ENCODE results near the gene LGALS16.

DNA sequence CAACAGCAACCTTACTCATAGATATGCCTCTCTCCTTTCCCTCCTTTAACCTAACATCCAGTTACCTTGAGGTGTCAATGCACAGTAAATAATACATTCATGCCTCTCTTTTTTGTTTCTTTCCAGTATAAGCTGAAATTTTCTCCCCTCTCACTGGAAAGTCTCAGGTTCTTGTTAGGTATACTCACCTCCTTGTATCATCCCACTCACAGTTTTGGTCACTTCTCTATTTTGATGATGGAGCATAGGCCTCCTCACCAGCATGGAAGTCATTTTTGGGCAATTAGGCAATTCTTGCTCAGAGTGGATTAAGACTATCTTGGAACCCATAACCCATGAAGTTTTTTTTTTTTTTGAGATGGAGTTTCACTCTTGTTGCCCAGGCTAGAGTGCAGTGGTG lies 42.8 kb downstream of the LGALS16 start:
- TF ChIP-seq POLR2AphosphoS5 (IDR thresholded peaks at IDR 0.05; ENCODE audit: low read depth, low read length) (no peak), FOXP2 (optimal IDR thresholded peaks at IDR 0.05; ENCODE audit: borderline replicate concordance, extremely low read depth, extremely low read length, insufficient read depth) (no peak)

Data from PFSK-1 (cell line).